HG02852 (cell line): Measurements from ENCODE around the gene TET2.
A peak's percentile ranks its signal among the peaks of the same experiment; 100 is the strongest.

Source experiments
- ATAC-seq: cut with Tn5 transposase; IDR thresholded peaks from one replicate; pipeline ENCODE4 v1.9.1; 2021; ENCODE audit warnings: mild to moderate bottlenecking, moderate library complexity; ENCODE audit not compliant: unreplicated experiment

TET2 gene

DNA sequence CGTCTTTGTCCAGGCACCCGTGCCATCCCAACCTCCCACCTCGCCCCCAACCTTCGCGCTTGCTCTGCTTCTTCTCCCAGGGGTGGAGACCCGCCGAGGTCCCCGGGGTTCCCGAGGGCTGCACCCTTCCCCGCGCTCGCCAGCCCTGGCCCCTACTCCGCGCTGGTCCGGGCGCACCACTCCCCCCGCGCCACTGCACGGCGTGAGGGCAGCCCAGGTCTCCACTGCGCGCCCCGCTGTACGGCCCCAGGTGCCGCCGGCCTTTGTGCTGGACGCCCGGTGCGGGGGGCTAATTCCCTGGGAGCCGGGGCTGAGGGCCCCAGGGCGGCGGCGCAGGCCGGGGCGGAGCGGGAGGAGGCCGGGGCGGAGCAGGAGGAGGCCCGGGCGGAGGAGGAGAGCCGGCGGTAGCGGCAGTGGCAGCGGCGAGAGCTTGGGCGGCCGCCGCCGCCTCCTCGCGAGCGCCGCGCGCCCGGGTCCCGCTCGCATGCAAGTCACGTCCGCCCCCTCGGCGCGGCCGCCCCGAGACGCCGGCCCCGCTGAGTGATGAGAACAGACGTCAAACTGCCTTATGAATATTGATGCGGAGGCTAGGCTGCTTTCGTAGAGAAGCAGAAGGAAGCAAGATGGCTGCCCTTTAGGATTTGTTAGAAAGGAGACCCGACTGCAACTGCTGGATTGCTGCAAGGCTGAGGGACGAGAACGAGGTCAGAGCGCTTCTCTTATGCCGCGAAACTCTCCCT lies at the start of gene TET2:
TSS of gene TET2 (plus strand) at position 601 of the 740 bp plus-strand sequence. CDS start 87,067 bp downstream, outside the sequence.
- peak; percentile 82 for ATAC-seq

DNA sequence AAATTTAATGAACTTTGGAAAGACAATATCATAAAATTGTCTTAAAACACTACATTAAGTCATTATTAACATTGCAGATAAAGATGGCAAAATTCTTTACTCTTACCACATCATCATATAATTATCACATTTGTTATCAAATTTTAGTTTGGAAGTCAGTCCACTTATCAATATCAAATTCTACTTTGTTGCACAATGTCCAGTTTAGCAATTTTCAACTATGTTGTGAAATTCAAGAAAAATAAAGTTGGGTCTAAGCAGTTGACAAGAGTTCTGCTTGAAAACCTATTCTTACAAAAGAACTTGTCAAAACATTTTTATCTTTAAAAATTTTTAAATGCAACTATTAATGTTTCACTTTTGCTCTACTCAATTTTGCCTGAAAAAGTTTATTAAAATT lies 44.7 kb upstream of the TET2 start:
- no peak for ATAC-seq

DNA sequence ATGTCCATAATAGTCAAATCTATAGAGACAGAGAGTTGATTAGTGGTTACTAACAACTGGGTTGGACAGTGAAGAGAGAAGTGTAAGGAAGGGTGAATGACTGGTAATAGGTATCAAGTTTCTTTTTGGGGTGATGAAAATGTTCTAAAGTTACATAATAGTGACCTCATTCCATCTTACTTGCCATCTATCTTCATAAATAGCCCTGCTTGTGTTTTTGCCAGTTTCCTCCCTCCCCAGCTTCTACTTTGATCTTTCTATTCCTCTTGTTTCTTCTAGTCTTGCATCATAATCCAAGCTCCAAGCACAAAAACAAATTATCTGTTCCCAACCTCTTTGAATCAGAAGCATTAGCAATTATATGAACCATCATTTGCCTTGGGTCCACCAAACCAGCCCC lies 40.2 kb upstream of the TET2 start:
- ATAC-seq: no peak

DNA sequence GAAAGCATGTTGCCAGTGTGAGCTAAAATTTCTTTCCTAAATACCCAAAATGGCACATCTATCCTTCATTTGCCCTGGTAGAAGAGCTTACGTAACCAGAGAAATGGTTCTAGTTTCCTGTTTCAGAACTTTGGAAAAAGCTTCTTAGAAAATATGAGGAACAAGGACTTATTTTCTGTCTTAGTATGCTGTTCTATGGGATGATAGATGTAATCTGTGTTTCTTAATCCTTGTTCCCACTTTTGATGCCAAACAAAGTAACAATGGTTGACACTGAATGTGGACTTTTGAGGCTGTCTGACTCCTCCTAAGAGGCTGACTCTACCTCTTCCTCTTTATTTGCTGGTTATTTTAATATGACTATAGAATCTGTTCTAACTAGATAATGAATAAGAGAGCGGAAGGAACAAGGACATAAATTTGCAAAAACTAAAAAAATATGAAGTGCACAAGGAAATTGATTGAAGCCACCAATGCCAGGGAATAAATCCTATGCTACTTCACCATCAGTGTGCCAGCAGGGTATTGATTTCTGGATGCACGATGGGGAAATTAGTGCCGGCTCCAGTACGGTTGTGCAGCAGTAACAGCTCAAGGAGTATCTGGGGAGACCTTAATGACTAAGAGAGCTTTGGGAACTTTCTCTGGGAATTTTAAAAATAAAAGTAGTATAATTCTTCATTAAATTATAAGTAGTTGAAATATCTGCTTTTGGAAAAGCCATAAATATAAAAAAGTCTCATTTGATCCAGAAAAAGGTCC lies 39.4 kb upstream of the TET2 start:
- no peak for ATAC-seq

DNA sequence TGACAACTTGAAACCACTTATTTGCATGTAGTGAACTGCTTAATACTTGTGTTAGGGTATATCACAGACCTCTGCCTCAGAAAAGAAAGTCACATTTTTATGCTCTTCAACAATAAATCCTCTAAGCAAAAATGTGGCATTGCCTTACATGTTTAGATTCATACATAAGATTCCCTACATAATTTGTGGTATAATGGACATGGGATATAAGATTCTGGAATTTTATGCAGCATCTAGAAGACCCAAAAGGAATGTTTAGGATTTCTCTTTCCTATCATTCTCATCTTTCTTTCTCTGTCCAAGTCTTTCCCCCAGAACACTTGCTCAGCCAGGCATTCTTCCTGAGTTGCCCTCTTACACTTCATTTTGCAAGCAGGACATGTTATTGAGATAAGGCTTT lies 37.7 kb upstream of the TET2 start:
- no peak for ATAC-seq

DNA sequence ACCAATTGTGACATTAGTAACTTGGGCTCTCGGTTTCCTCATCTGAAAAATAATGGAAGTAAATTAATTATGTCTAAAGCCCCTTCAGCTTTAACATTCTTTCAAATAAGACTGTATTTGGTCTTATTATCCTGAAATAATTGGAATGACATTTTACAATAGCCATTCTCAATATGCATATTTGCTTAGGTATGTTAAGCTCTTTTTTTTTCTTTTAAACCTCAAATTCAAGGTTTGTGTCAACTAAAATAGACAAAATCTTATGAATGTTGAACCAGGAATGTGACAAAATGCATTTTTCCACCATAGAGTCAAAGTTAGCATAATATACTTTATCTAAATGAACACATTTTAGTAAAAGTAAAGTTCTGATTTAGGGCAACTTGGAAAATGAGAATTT lies 34.4 kb upstream of the TET2 start:
- no peak for ATAC-seq

- ATAC-seq: no peak
These were observed 32.9 kb upstream of the TET2 start for GRCh38 chr4:105113800-105114199.

- no peak for ATAC-seq
These were observed 29.9 kb upstream of the TET2 start for GRCh38 chr4:105116616-105117319.

- no peak for ATAC-seq
These were observed 27.3 kb upstream of the TET2 start for GRCh38 chr4:105119356-105119755.

GRCh38 chr4:105120626-105121025 lies 26.1 kb upstream of the TET2 start:
- ATAC-seq: no peak

GRCh38 chr4:105122350-105122749 lies 24.3 kb upstream of the TET2 start:
- ATAC-seq: no peak

- no peak for ATAC-seq
These were observed 20.1 kb upstream of the TET2 start for GRCh38 chr4:105126311-105127169.

- no peak for ATAC-seq
These were observed 19.6 kb upstream of the TET2 start for GRCh38 chr4:105127170-105127445.

GRCh38 chr4:105128208-105128607 lies 18.5 kb upstream of the TET2 start:
- ATAC-seq: no peak

- no peak for ATAC-seq
These were observed 17.2 kb upstream of the TET2 start for GRCh38 chr4:105129286-105130040.

GRCh38 chr4:105130945-105131344 lies 15.7 kb upstream of the TET2 start:
- ATAC-seq: no peak

DNA sequence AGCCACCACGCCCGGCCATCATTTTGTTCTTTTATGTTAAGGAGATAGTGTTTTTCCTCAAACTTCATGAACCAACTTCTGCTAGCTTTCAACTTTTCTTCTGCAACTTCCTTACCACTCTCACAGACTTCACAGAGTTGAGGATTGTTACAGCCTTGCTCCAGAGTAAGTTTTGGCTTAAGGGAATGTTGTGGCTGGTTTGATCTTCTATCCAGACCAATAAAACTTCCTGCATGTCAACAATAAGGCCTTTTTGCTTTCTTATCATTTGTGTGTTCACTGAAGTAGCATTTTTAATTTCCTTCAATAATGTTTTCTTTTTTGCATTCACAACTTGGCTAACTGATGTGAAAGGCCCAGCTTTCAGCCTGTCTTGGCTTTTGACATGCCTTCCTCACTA lies 12.7 kb upstream of the TET2 start:
- ATAC-seq: no peak

- no peak for ATAC-seq
These were observed 10.9 kb upstream of the TET2 start for GRCh38 chr4:105135785-105136184.

DNA sequence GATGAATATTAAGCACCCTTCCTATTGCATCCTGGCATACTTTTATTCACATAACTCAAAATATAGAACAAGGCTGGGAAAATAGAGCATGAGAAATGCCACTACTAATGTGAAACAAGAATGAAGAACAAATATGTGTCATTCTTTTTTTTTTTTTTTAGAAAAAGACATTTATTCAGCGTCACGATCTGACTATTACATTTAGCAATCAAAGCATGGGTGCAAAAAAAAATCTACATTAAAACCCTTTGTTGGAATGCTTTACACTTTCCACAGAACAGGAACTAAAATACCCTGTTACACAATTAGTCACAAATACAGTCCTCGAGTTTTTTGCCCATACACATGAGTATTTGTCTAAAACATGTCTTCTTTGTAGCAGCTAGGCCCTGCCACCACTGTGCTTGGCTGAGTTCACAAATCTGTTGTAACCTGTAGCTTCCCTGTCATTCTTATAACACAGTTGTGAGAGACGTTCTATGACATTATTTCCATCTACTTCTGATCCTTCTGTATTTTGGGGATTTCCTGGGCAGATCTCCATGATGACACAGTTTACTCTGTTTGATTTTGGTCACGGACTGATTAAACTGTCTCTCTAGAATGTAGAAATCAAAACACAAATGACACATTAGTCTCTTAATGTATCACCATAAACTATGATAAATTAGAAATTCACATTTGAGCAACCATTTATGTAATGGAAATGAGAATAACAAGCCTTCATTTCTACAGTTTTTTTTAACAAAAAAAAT lies 9.4 kb upstream of the TET2 start:
- ATAC-seq: no peak

DNA sequence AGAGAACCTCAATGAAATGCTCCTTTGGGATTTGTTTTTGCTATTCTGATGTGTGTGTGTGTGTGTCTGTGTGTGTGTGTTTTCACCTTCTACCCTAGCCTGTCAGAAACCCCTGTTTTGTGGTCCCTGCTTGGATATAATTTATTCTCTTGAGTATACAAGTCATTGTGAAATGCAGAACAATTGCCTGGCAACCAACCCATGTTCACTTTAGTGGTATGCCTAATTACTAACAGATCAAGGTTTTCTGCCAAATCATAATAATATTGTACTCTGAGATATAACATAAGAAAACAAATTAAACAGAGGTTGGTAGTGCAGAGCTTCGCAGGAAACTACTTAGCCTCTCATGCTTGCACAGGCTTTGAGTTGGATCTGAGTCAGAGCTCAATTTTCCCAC lies 7.0 kb upstream of the TET2 start:
- no peak for ATAC-seq
